GM12878 (cell line): ENCODE data around the gene DHRS4. TPM values are rescaled to one million over a fixed set of nuclear protein-coding genes. Genes with fewer than 3 reads are reported as not detected.

Experiments used
- ATAC-seq: fragments of 200-7000 bp; cut with Tn5 transposase; 3 replicates; pipeline ENCODE4 v1.9.1; 2020; ENCODE audit warnings: mild to moderate bottlenecking, moderate library complexity
- BruUV-seq: library from RNA; stranded (reverse); fragments of 400-500 nt; replicated peaks from 2 replicates; lab custom pipeline; 2021; lab: Mats Ljungman, UMichigan
- CTCF ChIA-PET: fragments of 300-600 bp; sonication (Branson Sonifier 250); formaldehyde crosslinking; extraction: SDS; loops from one replicate; lab custom pipeline; 2021; ENCODE audit warnings: inconsistent platforms; lab: Yijun Ruan, JAX
- POLR2A ChIA-PET: fragments of 350-600 bp; formaldehyde crosslinking; extraction: SDS; loops from one replicate; lab custom pipeline; 2021; ENCODE audit warnings: inconsistent platforms; lab: Charles Lee
- RAD21 ChIA-PET: fragments of 300-600 bp; sonication (Branson Sonifier 250); formaldehyde crosslinking; loops from one replicate; lab custom pipeline; 2023; ENCODE audit warnings: antibody characterized with exemption; ENCODE audit not compliant: unreplicated experiment; lab: Charles Lee
- SMC1A ChIA-PET: fragments of 300-600 bp; sonication (Branson Sonifier 250); formaldehyde crosslinking; loops from one replicate; lab custom pipeline; 2023; ENCODE audit not compliant: unreplicated experiment, uncharacterized antibody; lab: Charles Lee
- DNase-seq: peaks from one replicate; pipeline ENCODE4 v3.0.0-alpha.2; 2011; ENCODE audit warnings: low read depth, low spot score
- FAIRE-seq: peaks from 3 replicates; lab custom pipeline; 2011; peaks lifted over from hg19 to GRCh38; lab: Jason Lieb, UNC
- H2AFZ ChIP-seq: 2 replicates; pipeline ENCODE4 v1.6.0; 2011; ENCODE audit warnings: low read depth, low read length, control low read depth; ENCODE audit not compliant: control insufficient read depth
- H3K27ac ChIP-seq: 2 replicates; pipeline ENCODE4 v1.5.1; 2011; ENCODE audit warnings: control low read depth; ENCODE audit not compliant: control insufficient read depth, insufficient read depth
- H3K27me3 ChIP-seq, 2 experiments: replicated peaks in 1 of 2; 2 replicates each; pipeline versions ENCODE4 v1.6.0 to v1.6.1; 2011; ENCODE audit warnings: low read length in 1 of 2; ENCODE audit not compliant: control insufficient read depth in 2 of 2, insufficient read depth in 2 of 2
- H3K36me3 ChIP-seq, 2 experiments: 2 replicates each; pipeline ENCODE4 v1.5.1; 2011; ENCODE audit warnings: low read length in 1 of 2; ENCODE audit not compliant: control insufficient read depth in 2 of 2, insufficient read depth in 2 of 2
- H3K4me1 ChIP-seq: 2 replicates; pipeline ENCODE4 v1.6.1; 2011; ENCODE audit warnings: mild to moderate bottlenecking, low read length, moderate library complexity, mixed read lengths; ENCODE audit not compliant: control insufficient read depth, insufficient read depth
- H3K4me2 ChIP-seq: 2 replicates; pipeline ENCODE4 v1.6.0; 2011; ENCODE audit warnings: control low read depth; ENCODE audit not compliant: control insufficient read depth, insufficient read depth
- H3K4me3 ChIP-seq: fragments of 200-600 bp; sonication (generic); 2 replicates; pipeline ENCODE4 v1.5.1; 2016
- H3K79me2 ChIP-seq: 2 replicates; pipeline ENCODE4 v1.6.0; 2011; ENCODE audit warnings: low read length; ENCODE audit not compliant: control insufficient read depth, insufficient read depth
- H3K9ac ChIP-seq: 2 replicates; pipeline ENCODE4 v1.8.0; 2011; ENCODE audit warnings: low read length, control low read depth, mixed read lengths; ENCODE audit not compliant: control insufficient read depth, insufficient read depth
- H3K9me3 ChIP-seq: replicated peaks from 3 replicates; pipeline ENCODE4 v1.5.1; 2011; ENCODE audit warnings: mild to moderate bottlenecking, low read length; ENCODE audit not compliant: control insufficient read depth, insufficient read depth
- H4K20me1 ChIP-seq: 2 replicates; pipeline ENCODE4 v1.6.0; 2011; ENCODE audit not compliant: control insufficient read depth, insufficient read depth
- ETV6 ChIP-seq, 2 experiments: fragments of 450-650 bp in 1 of 2; IDR thresholded peaks in 1 of 2; conservative IDR thresholded peaks in 1 of 2; 2 replicates each; pipeline ENCODE4 v1.6.1; 2014; ENCODE audit warnings: antibody characterized with exemption in 1 of 2, borderline replicate concordance in 1 of 2, low read depth in 1 of 2, mild to moderate bottlenecking in 1 of 2, moderate library complexity in 1 of 2
- IKZF1 ChIP-seq: fragments of 450-650 bp; conservative IDR thresholded peaks from 2 replicates; pipeline ENCODE4 v1.6.1; 2017; ENCODE audit warnings: antibody characterized with exemption, mild to moderate bottlenecking
- JUNB ChIP-seq: IDR thresholded peaks from 2 replicates; pipeline ENCODE4 v1.6.1; 2016; ENCODE audit warnings: antibody characterized with exemption, mild to moderate bottlenecking
- LARP7 ChIP-seq: fragments of 450-650 bp; IDR thresholded peaks from 2 replicates; pipeline ENCODE4 v1.6.1; 2017; ENCODE audit warnings: mild to moderate bottlenecking
- POLR2AphosphoS2 ChIP-seq: IDR thresholded peaks from 2 replicates; pipeline ENCODE4 v1.6.1; 2011; ENCODE audit warnings: low read depth, mild to moderate bottlenecking, low read length, improper control_type of control experiment, moderate library complexity
- SP1 ChIP-seq: IDR thresholded peaks from one replicate; pipeline ENCODE4 v1.6.1; 2011; ENCODE audit warnings: low read depth, low read length
- YY1 ChIP-seq: IDR thresholded peaks from 2 replicates; pipeline ENCODE4 v1.6.1; 2011; ENCODE audit warnings: low read depth, mild to moderate bottlenecking, low read length
- ZSCAN29 ChIP-seq: fragments of 450-650 bp; IDR thresholded peaks from 2 replicates; pipeline ENCODE4 v1.6.1; 2017; ENCODE audit warnings: mild to moderate bottlenecking, moderate library complexity
- WGBS: methylation state at CpG from one replicate; pipeline ENCODE4 v1.1.6; 2016; ENCODE audit warnings: low lambda C conversion rate; ENCODE audit not compliant: insufficient replicate concordance, insufficient coverage; ENCODE audit errors: missing lambda C conversion rate; 5-methylcytosine and 5-hydroxymethylcytosine counted together
- in situ Hi-C: fragments of 300-500 bp; cut with MboI; formaldehyde crosslinking; loops from 9 replicates; pipeline ENCODE4 v1.14.3; 2018; ENCODE audit warnings: mixed read lengths
- intact Hi-C: fragments of 100-400 bp; cut with micrococcal nuclease; formaldehyde crosslinking; loops from one replicate; pipeline ENCODE4 v1.14.2; 2022; ENCODE audit not compliant: unreplicated experiment
- polyA plus RNA-seq, 11 experiments: library from polyadenylated mRNA; depleted of rRNA in 4 of 11; unstranded in 6 of 11; stranded (reverse) in 5 of 11; fragments of >200 nt; fragmentation: Nextera tagmentation in 4 of 11; fragmentation: Illumina TruSeq in 1 of 11; extraction: Ambion mirVana in 4 of 11; extraction: Trizol in 1 of 11; gene quantifications; 1 replicate in 1 of 11; 2 replicates in 10 of 11; pipeline versions ENCODE4 v1.2.1 to v1.2.3, GENCODE V29; 2011 to 2016; ENCODE audit warnings: inconsistent platforms in 2 of 11, missing spikeins in 2 of 11, low read depth in 1 of 11
- total RNA-seq, 4 experiments: library from RNA; depleted of rRNA in 3 of 4; stranded (reverse); fragments of >200 nt in 3 of 4; fragmentation: Illumina TruSeq in 1 of 4; extraction: Trizol in 1 of 4; gene quantifications; 2 replicates each; pipeline versions ENCODE4 v1.2.1 to v1.2.3, GENCODE V29; 2013 to 2021
- TF ChIP-seq, protein P1 (sequence below): fragments of 450-650 bp; IDR thresholded peaks from 2 replicates; pipeline ENCODE4 v1.6.1; 2017; ENCODE audit warnings: mild to moderate bottlenecking, moderate library complexity
- TF ChIP-seq, protein P2 (sequence below): fragments of 450-650 bp; IDR thresholded peaks from 2 replicates; pipeline ENCODE4 v1.6.1; 2016; ENCODE audit warnings: mild to moderate bottlenecking
- TF ChIP-seq, protein P3 (sequence below): IDR thresholded peaks from 2 replicates; pipeline ENCODE4 v1.6.1; 2012; ENCODE audit warnings: low read depth, low read length, improper control_type of control experiment

Gene DHRS4
- total and polyA plus RNA-seq, 10 of the 15 experiments (the other 5 are each of a cell fraction or from before 2014, with no cell fraction given): 2.4 to 38.1 (median 22.2) TPM

DNA sequence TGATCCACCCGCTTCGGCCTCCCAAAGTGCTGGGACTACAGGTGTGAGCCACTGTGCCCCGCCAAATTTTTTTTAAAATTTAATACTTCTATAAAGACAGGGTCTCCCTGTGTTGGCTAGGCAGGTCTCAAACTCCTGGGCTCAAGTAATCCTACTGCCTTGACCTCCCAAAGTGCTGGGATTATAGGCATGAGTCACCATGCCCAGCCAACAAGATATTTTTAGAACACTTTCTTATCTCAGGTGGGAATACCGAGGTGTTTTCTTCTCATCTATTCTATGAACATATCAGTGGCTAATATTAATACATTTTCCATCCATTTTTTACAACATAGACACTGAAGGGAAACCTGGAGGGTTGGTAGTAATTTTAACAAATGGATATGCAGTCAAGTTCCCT is 38.0 kb upstream of the DHRS4 start (continued):
- TF ChIP-seq ZSCAN29 (no peak), JUNB (no peak)
- TF ChIP-seq, protein P1, sequence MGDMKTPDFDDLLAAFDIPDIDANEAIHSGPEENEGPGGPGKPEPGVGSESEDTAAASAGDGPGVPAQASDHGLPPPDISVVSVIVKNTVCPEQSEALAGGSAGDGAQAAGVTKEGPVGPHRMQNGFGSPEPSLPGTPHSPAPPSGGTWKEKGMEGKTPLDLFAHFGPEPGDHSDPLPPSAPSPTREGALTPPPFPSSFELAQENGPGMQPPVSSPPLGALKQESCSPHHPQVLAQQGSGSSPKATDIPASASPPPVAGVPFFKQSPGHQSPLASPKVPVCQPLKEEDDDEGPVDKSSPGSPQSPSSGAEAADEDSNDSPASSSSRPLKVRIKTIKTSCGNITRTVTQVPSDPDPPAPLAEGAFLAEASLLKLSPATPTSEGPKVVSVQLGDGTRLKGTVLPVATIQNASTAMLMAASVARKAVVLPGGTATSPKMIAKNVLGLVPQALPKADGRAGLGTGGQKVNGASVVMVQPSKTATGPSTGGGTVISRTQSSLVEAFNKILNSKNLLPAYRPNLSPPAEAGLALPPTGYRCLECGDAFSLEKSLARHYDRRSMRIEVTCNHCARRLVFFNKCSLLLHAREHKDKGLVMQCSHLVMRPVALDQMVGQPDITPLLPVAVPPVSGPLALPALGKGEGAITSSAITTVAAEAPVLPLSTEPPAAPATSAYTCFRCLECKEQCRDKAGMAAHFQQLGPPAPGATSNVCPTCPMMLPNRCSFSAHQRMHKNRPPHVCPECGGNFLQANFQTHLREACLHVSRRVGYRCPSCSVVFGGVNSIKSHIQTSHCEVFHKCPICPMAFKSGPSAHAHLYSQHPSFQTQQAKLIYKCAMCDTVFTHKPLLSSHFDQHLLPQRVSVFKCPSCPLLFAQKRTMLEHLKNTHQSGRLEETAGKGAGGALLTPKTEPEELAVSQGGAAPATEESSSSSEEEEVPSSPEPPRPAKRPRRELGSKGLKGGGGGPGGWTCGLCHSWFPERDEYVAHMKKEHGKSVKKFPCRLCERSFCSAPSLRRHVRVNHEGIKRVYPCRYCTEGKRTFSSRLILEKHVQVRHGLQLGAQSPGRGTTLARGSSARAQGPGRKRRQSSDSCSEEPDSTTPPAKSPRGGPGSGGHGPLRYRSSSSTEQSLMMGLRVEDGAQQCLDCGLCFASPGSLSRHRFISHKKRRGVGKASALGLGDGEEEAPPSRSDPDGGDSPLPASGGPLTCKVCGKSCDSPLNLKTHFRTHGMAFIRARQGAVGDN: no peak
- TF ChIP-seq, protein P2, sequence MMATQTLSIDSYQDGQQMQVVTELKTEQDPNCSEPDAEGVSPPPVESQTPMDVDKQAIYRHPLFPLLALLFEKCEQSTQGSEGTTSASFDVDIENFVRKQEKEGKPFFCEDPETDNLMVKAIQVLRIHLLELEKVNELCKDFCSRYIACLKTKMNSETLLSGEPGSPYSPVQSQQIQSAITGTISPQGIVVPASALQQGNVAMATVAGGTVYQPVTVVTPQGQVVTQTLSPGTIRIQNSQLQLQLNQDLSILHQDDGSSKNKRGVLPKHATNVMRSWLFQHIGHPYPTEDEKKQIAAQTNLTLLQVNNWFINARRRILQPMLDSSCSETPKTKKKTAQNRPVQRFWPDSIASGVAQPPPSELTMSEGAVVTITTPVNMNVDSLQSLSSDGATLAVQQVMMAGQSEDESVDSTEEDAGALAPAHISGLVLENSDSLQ: no peak

DNA sequence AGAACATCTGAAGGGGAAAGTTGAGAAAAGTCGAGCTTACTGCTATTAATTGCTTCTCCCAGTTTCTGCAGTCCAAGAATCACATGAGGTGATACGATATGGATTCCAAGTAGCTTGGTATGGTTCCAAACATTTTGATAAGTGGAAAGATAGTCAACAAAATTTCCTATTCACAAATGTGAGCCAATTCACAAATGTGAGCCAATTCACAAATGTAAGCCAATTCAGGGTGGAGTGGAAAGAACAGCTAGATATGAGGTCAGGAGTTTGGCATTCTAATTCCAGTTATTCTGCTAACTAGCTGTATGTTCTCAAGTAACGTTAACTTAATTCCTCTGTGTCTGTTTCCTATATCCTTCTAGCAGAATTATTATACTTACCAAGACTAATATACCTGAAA is 37.6 kb upstream of the DHRS4 start:
- BruUV-seq: no TSS peak
- ATAC-seq (no peak), FAIRE-seq (no peak), DNase-seq (no peak)
- ChIA-PET SMC1A (interaction anchor here (1.6 kb wide), 1 partner anchor 327 kb away, joined by 3 read pairs; no protein-coding TSS in a partner anchor), RAD21 (no interaction called here), POLR2A (no interaction called here), CTCF (interaction anchor here (0.9 to 1.3 kb wide), 4 partner anchors 14 to 327 kb away, joined by 3 to 6 read pairs (median 4); no protein-coding TSS in a partner anchor)
- H3K27ac ChIP-seq: no peak overlapping the region
- 43% methylated on average over 3 of the region's 3 CpGs for WGBS
- no peaks in the 10 kb centered on the region for H4K20me1 ChIP-seq
- intact Hi-C loops: no loop called here
- H3K9me3 ChIP-seq: no peaks in the 10 kb centered on the region; the same call in 2 of the 3 replicates
- H3K79me2 ChIP-seq: no peaks in the 10 kb centered on the region
- no peaks in the 10 kb centered on the region for H3K27me3 ChIP-seq
- no peaks in the 10 kb centered on the region for H3K4me1 ChIP-seq
- no peak for TF ChIP-seq SP1
- TF ChIP-seq ETV6 (conservative IDR thresholded peaks at IDR 0.05 in 1 of 2, IDR thresholded peaks at IDR 0.05 in 1 of 2; ENCODE audit: borderline replicate concordance in 1 of 2, low read depth in 1 of 2): no peak
- TF ChIP-seq, protein P3, sequence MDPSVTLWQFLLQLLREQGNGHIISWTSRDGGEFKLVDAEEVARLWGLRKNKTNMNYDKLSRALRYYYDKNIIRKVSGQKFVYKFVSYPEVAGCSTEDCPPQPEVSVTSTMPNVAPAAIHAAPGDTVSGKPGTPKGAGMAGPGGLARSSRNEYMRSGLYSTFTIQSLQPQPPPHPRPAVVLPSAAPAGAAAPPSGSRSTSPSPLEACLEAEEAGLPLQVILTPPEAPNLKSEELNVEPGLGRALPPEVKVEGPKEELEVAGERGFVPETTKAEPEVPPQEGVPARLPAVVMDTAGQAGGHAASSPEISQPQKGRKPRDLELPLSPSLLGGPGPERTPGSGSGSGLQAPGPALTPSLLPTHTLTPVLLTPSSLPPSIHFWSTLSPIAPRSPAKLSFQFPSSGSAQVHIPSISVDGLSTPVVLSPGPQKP: no peak
- TF ChIP-seq IKZF1: no peak
- TF ChIP-seq POLR2AphosphoS2: no peak
- no peak for TF ChIP-seq YY1
- TF ChIP-seq LARP7: no peak
- no peak overlapping the region for H3K9ac ChIP-seq
- in situ Hi-C loops: loop anchor here (10.0 kb wide), 1 partner anchor 191 kb away; no protein-coding TSS in a partner anchor
- no peak overlapping the region for H3K4me2 ChIP-seq
- no peak overlapping the region for H2AFZ ChIP-seq
- H3K36me3 ChIP-seq: no peaks in the 10 kb centered on the region
- no peak overlapping the region for H3K4me3 ChIP-seq
